Endothelial cell of umbilical vein (primary cell): Measurements from ENCODE around the gene ZNF609. TPM values are rescaled to one million over a fixed set of nuclear protein-coding genes. Genes with fewer than 3 reads are reported as not detected.

Source experiments
- BruUV-seq: library from RNA; stranded (reverse); fragments of 400-500 nt; replicated peaks from 2 replicates; lab custom pipeline; 2021; lab: Mats Ljungman, UMichigan
- CTCF ChIA-PET: fragments of 300-600, 350-600 bp; sonication (Branson Sonifier 250); formaldehyde crosslinking; loops from one replicate; lab custom pipeline; 2021; ENCODE audit warnings: antibody characterized with exemption, inconsistent platforms; lab: Charles Lee
- POLR2A ChIA-PET: fragments of 300-600, 350-600 bp; sonication (Branson Sonifier 250); formaldehyde crosslinking; loops from one replicate; lab custom pipeline; 2021; ENCODE audit warnings: antibody characterized with exemption, inconsistent platforms; lab: Charles Lee
- DNase-seq: peaks from one replicate; pipeline ENCODE4 v3.0.0-alpha.2; 2011; ENCODE audit warnings: low read depth, low spot score
- FAIRE-seq: peaks from 2 replicates; lab custom pipeline; 2011; peaks lifted over from hg19 to GRCh38; lab: Jason Lieb, UNC
- H2AFZ ChIP-seq: 2 replicates; pipeline ENCODE4 v1.6.0; 2012; ENCODE audit warnings: low read depth, low read length, control low read depth, inconsistent platforms
- H3K27ac ChIP-seq: 2 replicates; pipeline ENCODE4 v1.5.1; 2011; ENCODE audit warnings: low read depth, mild to moderate bottlenecking, control low read depth, low read length, moderate library complexity; ENCODE audit not compliant: insufficient read depth
- H3K27me3 ChIP-seq, 2 experiments: 2 replicates each; pipeline versions ENCODE4 v1.6.0 to v1.6.1; 2011; ENCODE audit warnings: low read length in 2 of 2, mixed read lengths in 1 of 2; ENCODE audit not compliant: control insufficient read depth in 2 of 2, insufficient read depth in 2 of 2
- H3K36me3 ChIP-seq, 2 experiments: 2 replicates in 1 of 2; 3 replicates in 1 of 2; pipeline ENCODE4 v1.5.1; 2011; ENCODE audit warnings: low read length in 2 of 2, mild to moderate bottlenecking in 1 of 2, moderate library complexity in 1 of 2; ENCODE audit not compliant: control insufficient read depth in 2 of 2, insufficient read depth in 2 of 2; ENCODE audit errors: extremely low read depth in 1 of 2
- H3K4me1 ChIP-seq: 3 replicates; pipeline ENCODE4 v1.5.1; 2011; ENCODE audit warnings: mild to moderate bottlenecking, low read length; ENCODE audit not compliant: control insufficient read depth, insufficient read depth; ENCODE audit errors: extremely low read depth
- H3K4me2 ChIP-seq: 2 replicates; pipeline ENCODE4 v1.6.1; 2011; ENCODE audit warnings: low read length, control low read depth, mixed read lengths; ENCODE audit not compliant: insufficient read depth
- H3K4me3 ChIP-seq, 3 experiments: fragments of 200-600 bp in 1 of 3; sonication (generic), shearing (Covaris generic) in 1 of 3; replicated peaks in 1 of 3; 2 replicates each; pipeline ENCODE4 v1.5.1; 2011 to 2016; ENCODE audit warnings: control low read depth in 3 of 3, low read length in 3 of 3, mild to moderate bottlenecking in 2 of 3, inconsistent platforms in 1 of 3, low read depth in 1 of 3, moderate library complexity in 1 of 3; ENCODE audit not compliant: insufficient read depth in 1 of 3
- H3K79me2 ChIP-seq: 2 replicates; pipeline ENCODE4 v1.6.0; 2012; ENCODE audit warnings: low read length, inconsistent platforms; ENCODE audit not compliant: control insufficient read depth, insufficient read depth
- H3K9ac ChIP-seq: replicated peaks from 2 replicates; pipeline ENCODE3; 2011; ENCODE audit warnings: low read length, control low read depth; ENCODE audit not compliant: insufficient read depth; ENCODE audit errors: extremely low read depth
- H3K9me1 ChIP-seq: replicated peaks from 3 replicates; pipeline ENCODE4 v1.6.0; 2011; ENCODE audit warnings: mild to moderate bottlenecking, low read length; ENCODE audit not compliant: control insufficient read depth, insufficient read depth; ENCODE audit errors: extremely low read depth
- H3K9me3 ChIP-seq: replicated peaks from 2 replicates; pipeline ENCODE4 v1.5.1; 2012; ENCODE audit warnings: low read length, inconsistent platforms; ENCODE audit not compliant: control insufficient read depth, insufficient read depth
- H4K20me1 ChIP-seq: replicated peaks from 2 replicates; pipeline ENCODE3; 2011; ENCODE audit warnings: mild to moderate bottlenecking, low read length; ENCODE audit not compliant: control insufficient read depth, insufficient read depth; ENCODE audit errors: extremely low read depth
- EZH2 ChIP-seq: IDR thresholded peaks from 2 replicates; pipeline ENCODE4 v1.6.1; 2012; ENCODE audit warnings: borderline replicate concordance, low read depth, mild to moderate bottlenecking, moderate library complexity, low read length, inconsistent platforms; ENCODE audit not compliant: severe bottlenecking
- FOS ChIP-seq: IDR thresholded peaks from 2 replicates; pipeline ENCODE4 v1.6.1; 2011; ENCODE audit warnings: mild to moderate bottlenecking, low read length, moderate library complexity, borderline replicate concordance; ENCODE audit not compliant: insufficient read depth
- GATA2 ChIP-seq: IDR thresholded peaks from 2 replicates; pipeline ENCODE4 v1.7.0; 2011; ENCODE audit warnings: low read depth, mild to moderate bottlenecking, moderate library complexity, mixed read lengths, low read length; ENCODE audit not compliant: insufficient read length, insufficient read depth
- JUN ChIP-seq: IDR thresholded peaks from 2 replicates; pipeline ENCODE4 v1.6.1; 2011; ENCODE audit warnings: borderline replicate concordance, low read depth; ENCODE audit not compliant: insufficient read length, insufficient read depth
- POLR2A ChIP-seq: IDR thresholded peaks from 2 replicates; pipeline ENCODE4 v1.6.1; 2012; ENCODE audit warnings: low read depth, mild to moderate bottlenecking, control low read depth, low read length
- dilution Hi-C: fragments of 300-500 bp; cut with MboI; formaldehyde crosslinking; loops from one replicate; pipeline ENCODE4 v1.15.0; 2019; ENCODE audit warnings: low sequenced_read_pairs; ENCODE audit not compliant: extremely low pct_ligation_motif_present
- intact Hi-C: fragments of 100-400 bp; cut with micrococcal nuclease; formaldehyde crosslinking; loops from one replicate; pipeline ENCODE4 v1.10.0; 2022
- polyA plus RNA-seq, 4 experiments: library from polyadenylated mRNA; depleted of rRNA in 3 of 4; stranded (reverse) in 3 of 4; unstranded in 1 of 4; fragments of >200 nt; gene quantifications; 2 replicates each; pipeline versions ENCODE4 v1.2.1 to v1.2.3, GENCODE V29; 2011 to 2012; ENCODE audit warnings: missing spikeins in 1 of 4
- total RNA-seq: library from RNA; stranded (reverse); gene quantifications from 2 replicates; pipeline ENCODE4 v1.2.3, GENCODE V29; 2021

Gene ZNF609
- total and polyA plus RNA-seq, 2 donors (not counting 3 experiments of a cell fraction or from before 2014, with no cell fraction given) = 18.2 to 49.6 TPM

DNA sequence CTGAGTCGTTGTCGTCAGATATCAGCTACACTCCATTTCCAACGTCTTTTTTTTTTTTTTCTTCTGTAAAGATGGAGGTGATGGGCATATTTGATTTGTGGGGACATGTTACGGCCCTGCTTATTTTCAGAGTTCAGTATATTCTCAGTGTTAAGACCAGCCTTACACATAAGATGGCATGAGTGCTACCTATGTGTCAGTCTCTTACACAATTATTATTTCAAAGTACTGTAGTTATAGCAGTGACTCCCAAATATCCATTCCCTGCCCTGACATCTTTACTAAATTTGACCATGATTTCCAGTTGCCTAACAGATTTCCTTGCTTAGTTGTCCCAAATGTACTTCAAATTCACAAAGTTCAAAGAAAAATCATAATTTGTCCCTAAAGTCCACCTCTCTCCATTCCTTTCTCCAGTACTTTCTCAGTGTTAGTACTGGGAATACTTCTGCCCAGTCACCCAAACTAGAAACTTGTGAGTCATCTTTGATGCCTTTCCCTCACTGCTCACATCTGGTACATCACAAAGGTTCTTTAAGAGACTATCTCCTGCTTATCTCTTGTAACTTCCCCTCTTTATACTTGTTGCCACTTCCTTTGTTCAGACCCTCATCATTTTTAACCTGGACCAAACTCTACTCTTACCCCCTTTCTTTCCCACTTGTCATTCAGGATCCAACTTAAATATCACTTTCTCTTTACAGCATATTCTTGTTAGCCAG lies 67.0 kb downstream of the ZNF609 start:
- Histone ChIP-seq H3K9me3 (no peaks in the 10 kb centered on the region), H4K20me1 (peaks cover 2% of the 10 kb centered on the region), H3K4me2 (peak overlapping the region; percentile 59), H3K27ac (peak overlapping the region; percentile 9), H2AFZ (no peak overlapping the region), H3K4me3 (no peak overlapping the region), H3K9ac (no peak overlapping the region), H3K27me3 (no peaks in the 10 kb centered on the region), H3K4me1 (peaks cover 29% of the 10 kb centered on the region), H3K79me2 (peaks cover 89% of the 10 kb centered on the region), H3K9me1 (no peaks in the 10 kb centered on the region), H3K36me3 (peaks cover 0 to 12% of the 10 kb centered on the region in 2 experiments)
- BruUV-seq = no TSS peak
- ChIA-PET POLR2A (interaction anchor here (0.6 kb wide), 1 partner anchor 24 kb away, joined by 4 read pairs; no protein-coding TSS in a partner anchor), CTCF (interaction anchor here (1.3 to 1.6 kb wide), 2 partner anchors 24 to 32 kb away, joined by 3 to 4 read pairs; no protein-coding TSS in a partner anchor)
- dilution Hi-C loops = no loop called here
- DNase-seq (peak; percentile 55), FAIRE-seq (no peak)
- intact Hi-C loops = no loop called here
- TF ChIP-seq FOS (peak; percentile 71), JUN (peak; percentile 55), POLR2A (no peak), GATA2 (peak; percentile 58)

DNA sequence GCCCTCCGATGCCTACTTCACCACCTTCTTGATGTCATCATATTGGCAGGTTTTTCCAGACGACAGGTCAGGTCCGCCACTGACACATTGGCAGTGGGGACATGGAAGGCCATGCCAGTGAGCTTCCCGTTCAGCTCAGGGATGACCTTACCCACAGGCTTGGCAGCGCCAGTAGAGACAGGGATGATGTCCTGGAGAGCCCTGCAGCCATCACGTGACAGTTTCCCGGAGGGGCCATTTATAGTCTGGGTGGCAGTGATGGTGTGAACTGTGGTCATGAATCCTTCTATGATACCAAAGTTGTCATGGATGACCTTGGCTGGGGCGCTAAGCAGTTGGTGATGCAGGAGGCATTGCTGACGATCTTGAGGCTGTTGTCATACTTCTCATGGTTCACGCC lies 68.5 kb downstream of the ZNF609 start:
- no peaks in the 10 kb centered on the region for H3K9me1 ChIP-seq
- BruUV-seq = no TSS peak
- H3K27ac ChIP-seq = no peak overlapping the region
- H3K9ac ChIP-seq = no peak overlapping the region
- dilution Hi-C loops (no loop called here), intact Hi-C loops (no loop called here)
- TF ChIP-seq EZH2 = no peak
- no peaks in the 10 kb centered on the region for H3K9me3 ChIP-seq
- peaks cover 0 to 12% of the 10 kb centered on the region in 2 experiments for H3K36me3 ChIP-seq
- no peak for DNase-seq
- no peak overlapping the region for H2AFZ ChIP-seq
- CTCF ChIA-PET = no interaction called here
- H3K4me2 ChIP-seq = no peak overlapping the region
- H3K4me3 ChIP-seq = no peak overlapping the region
- no peak for FAIRE-seq
- H3K4me1 ChIP-seq = peaks cover 29% of the 10 kb centered on the region
- POLR2A ChIA-PET = no interaction called here
- H3K79me2 ChIP-seq = peaks cover 90% of the 10 kb centered on the region
- H3K27me3 ChIP-seq = no peaks in the 10 kb centered on the region
- peaks cover 2% of the 10 kb centered on the region for H4K20me1 ChIP-seq
